Germinal center (tissue), 1 donor: ENCODE data around the gene A4GALT.

Source experiments
- DNase-seq: peaks from one replicate; pipeline ENCODE4 v3.0.0; 2012; ENCODE audit warnings: mixed read lengths, low spot score

Gene A4GALT

GRCh38 chr22:42701694-42702093, 19.0 kb downstream of the A4GALT start:
- no peak for DNase-seq

- no peak for DNase-seq
Observed at GRCh38 chr22:42700901-42701300, 19.8 kb downstream of the A4GALT start.

- DNase-seq: no peak
Observed at GRCh38 chr22:42700355-42700754, 20.3 kb downstream of the A4GALT start.

- DNase-seq: no peak
Observed at GRCh38 chr22:42699976-42700352, 20.7 kb downstream of the A4GALT start.

- DNase-seq: no peak
Observed at GRCh38 chr22:42699281-42699975, 21.2 kb downstream of the A4GALT start.

GRCh38 chr22:42697542-42698013, 23.1 kb downstream of the A4GALT start:
- no peak for DNase-seq

- peak; percentile 52 for DNase-seq
Observed at GRCh38 chr22:42696331-42696967, 24.2 kb downstream of the A4GALT start.

GRCh38 chr22:42695294-42695693, 25.4 kb downstream of the A4GALT start:
- DNase-seq: no peak

- DNase-seq: no peak
Observed at GRCh38 chr22:42693763-42694683, 26.6 kb downstream of the A4GALT start.

GRCh38 chr22:42693055-42693762, 27.5 kb downstream of the A4GALT start:
- DNase-seq: no peak

- peak; percentile 53 for DNase-seq
Observed at GRCh38 chr22:42692239-42693054, 28.2 kb downstream of the A4GALT start.

GRCh38 chr22:42691440-42691839, 29.2 kb downstream of the A4GALT start:
- DNase-seq: no peak

- DNase-seq: no peak
Observed at GRCh38 chr22:42688241-42689211, 32.1 kb downstream of the A4GALT start.

- DNase-seq: no peak
Observed at GRCh38 chr22:42686756-42687491, 33.7 kb downstream of the A4GALT start.

GRCh38 chr22:42685941-42686653, 34.6 kb downstream of the A4GALT start:
- DNase-seq: no peak

- DNase-seq: no peak
Observed at GRCh38 chr22:42684462-42685195, 36.0 kb downstream of the A4GALT start.

GRCh38 chr22:42683578-42684283, 36.9 kb downstream of the A4GALT start:
- DNase-seq: no peak
